ENCODE measurements around the gene CPPED1.

DNA sequence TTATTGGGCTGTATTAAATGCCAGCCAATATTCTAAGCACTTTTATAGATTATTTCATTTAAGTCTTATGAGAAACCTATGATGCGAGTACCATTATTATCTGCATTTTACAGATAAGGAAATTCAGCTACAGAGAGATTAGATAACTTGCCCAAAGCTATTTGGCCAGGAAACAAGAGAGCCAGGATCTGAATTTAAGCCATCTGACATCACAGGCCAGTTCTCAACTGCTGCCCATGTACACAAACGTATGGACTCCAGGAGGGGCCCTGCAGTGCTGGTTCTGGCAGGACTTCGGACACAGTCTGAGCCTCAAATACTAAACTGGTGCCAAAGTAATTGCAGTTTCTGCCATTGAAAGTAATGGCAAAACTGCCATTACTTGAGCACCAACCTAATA, 40.2 kb downstream of the CPPED1 start:
- TF ChIP-seq POLR2AphosphoS5 (IDR thresholded peaks at IDR 0.05; ENCODE audit: low read depth) (no peak), JUNB (IDR thresholded peaks at IDR 0.05; ENCODE audit: unreplicated experiment) (no peak), REST (IDR thresholded peaks at IDR 0.05; ENCODE audit: unreplicated experiment) (no peak), EZH2 (IDR thresholded peaks at IDR 0.05; ENCODE audit: low read depth, unreplicated experiment) (no peak), NANOG (IDR thresholded peaks at IDR 0.05; ENCODE audit: borderline replicate concordance) (no peak)
- TF ChIP-seq, protein P1, sequence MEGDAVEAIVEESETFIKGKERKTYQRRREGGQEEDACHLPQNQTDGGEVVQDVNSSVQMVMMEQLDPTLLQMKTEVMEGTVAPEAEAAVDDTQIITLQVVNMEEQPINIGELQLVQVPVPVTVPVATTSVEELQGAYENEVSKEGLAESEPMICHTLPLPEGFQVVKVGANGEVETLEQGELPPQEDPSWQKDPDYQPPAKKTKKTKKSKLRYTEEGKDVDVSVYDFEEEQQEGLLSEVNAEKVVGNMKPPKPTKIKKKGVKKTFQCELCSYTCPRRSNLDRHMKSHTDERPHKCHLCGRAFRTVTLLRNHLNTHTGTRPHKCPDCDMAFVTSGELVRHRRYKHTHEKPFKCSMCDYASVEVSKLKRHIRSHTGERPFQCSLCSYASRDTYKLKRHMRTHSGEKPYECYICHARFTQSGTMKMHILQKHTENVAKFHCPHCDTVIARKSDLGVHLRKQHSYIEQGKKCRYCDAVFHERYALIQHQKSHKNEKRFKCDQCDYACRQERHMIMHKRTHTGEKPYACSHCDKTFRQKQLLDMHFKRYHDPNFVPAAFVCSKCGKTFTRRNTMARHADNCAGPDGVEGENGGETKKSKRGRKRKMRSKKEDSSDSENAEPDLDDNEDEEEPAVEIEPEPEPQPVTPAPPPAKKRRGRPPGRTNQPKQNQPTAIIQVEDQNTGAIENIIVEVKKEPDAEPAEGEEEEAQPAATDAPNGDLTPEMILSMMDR (conservative IDR thresholded peaks at IDR 0.05; ENCODE audit: low read depth in 2 of 2), result no peak

All from GM23338 (cell line).